Muscle layer of duodenum (tissue), 2 donors: ENCODE results near the gene NHLH2.

Experiments used
- H3K27ac ChIP-seq: one replicate; pipeline ENCODE4 v1.7.0; 2013; ENCODE audit warnings: mild to moderate bottlenecking, low read length
- H3K27me3 ChIP-seq: one replicate; pipeline ENCODE4 v1.7.0; 2013; ENCODE audit warnings: low read depth, mild to moderate bottlenecking, control low read depth, low read length
- H3K36me3 ChIP-seq, 2 donors: one replicate each; pipeline ENCODE4 v1.7.0; 2013; ENCODE audit warnings: low read length in 2 of 2, control low read depth in 1 of 2, mild to moderate bottlenecking in 1 of 2; ENCODE audit not compliant: insufficient read depth in 2 of 2, control insufficient read depth in 1 of 2
- H3K4me1 ChIP-seq, 2 donors: one replicate each; pipeline ENCODE4 v1.7.0; 2013; ENCODE audit warnings: low read length in 2 of 2, mild to moderate bottlenecking in 2 of 2, control low read depth in 1 of 2, moderate library complexity in 1 of 2; ENCODE audit not compliant: insufficient read depth in 2 of 2, control insufficient read depth in 1 of 2
- H3K4me3 ChIP-seq, 2 donors: one replicate each; pipeline ENCODE4 v1.7.0; 2013; ENCODE audit warnings: low read length in 2 of 2, low read depth in 1 of 2, mild to moderate bottlenecking in 1 of 2
- H3K9me3 ChIP-seq, 2 donors: one replicate each; pipeline ENCODE4 v1.7.0; 2013; ENCODE audit warnings: low read length in 2 of 2, control low read depth in 1 of 2, mild to moderate bottlenecking in 1 of 2; ENCODE audit not compliant: control insufficient read depth in 1 of 2
- donor health status: healthy.

NHLH2 gene

GRCh38 chr1:115867216-115867615 is 26.3 kb upstream of the NHLH2 start:
- Histone ChIP-seq H3K27ac (no peak overlapping the region), H3K4me1 (no peaks in the 10 kb centered on the region), H3K36me3 (no peaks in the 10 kb centered on the region), H3K27me3 (no peaks in the 10 kb centered on the region), H3K9me3 (no peaks in the 10 kb centered on the region), H3K4me3 (no peak overlapping the region)

GRCh38 chr1:115865704-115866380 is 24.9 kb upstream of the NHLH2 start:
- Histone ChIP-seq H3K27ac (no peak overlapping the region), H3K4me1 (no peaks in the 10 kb centered on the region), H3K36me3 (no peaks in the 10 kb centered on the region), H3K27me3 (no peaks in the 10 kb centered on the region), H3K4me3 (no peak overlapping the region), H3K9me3 (no peaks in the 10 kb centered on the region)

- Histone ChIP-seq H3K27me3 (no peaks in the 10 kb centered on the region), H3K9me3 (no peaks in the 10 kb centered on the region), H3K36me3 (no peaks in the 10 kb centered on the region), H3K27ac (no peak overlapping the region), H3K4me1 (no peaks in the 10 kb centered on the region), H3K4me3 (no peak overlapping the region)
These were observed 21.5 kb upstream of the NHLH2 start for GRCh38 chr1:115862403-115862802.

- Histone ChIP-seq H3K27ac (no peak overlapping the region), H3K4me1 (no peaks in the 10 kb centered on the region), H3K9me3 (peaks cover 0 to 6% of the 10 kb centered on the region in 2 donors), H3K36me3 (no peaks in the 10 kb centered on the region), H3K27me3 (no peaks in the 10 kb centered on the region), H3K4me3 (no peak overlapping the region)
These were observed 13.1 kb upstream of the NHLH2 start for GRCh38 chr1:115854005-115854404.

GRCh38 chr1:115850937-115851336 is 10.0 kb upstream of the NHLH2 start:
- H3K27ac ChIP-seq, result no peak overlapping the region
- no peaks in the 10 kb centered on the region for H3K4me1 ChIP-seq
- H3K9me3 ChIP-seq, result peaks cover 0 to 6% of the 10 kb centered on the region in 2 donors
- no peaks in the 10 kb centered on the region for H3K36me3 ChIP-seq
- no peaks in the 10 kb centered on the region for H3K27me3 ChIP-seq
- H3K4me3 ChIP-seq, result no peak overlapping the region

GRCh38 chr1:115847787-115848186 is 6.9 kb upstream of the NHLH2 start:
- H3K4me3 ChIP-seq, result no peak overlapping the region
- H3K4me1 ChIP-seq, result no peaks in the 10 kb centered on the region
- H3K9me3 ChIP-seq, result peaks cover 0 to 6% of the 10 kb centered on the region in 2 donors
- H3K27me3 ChIP-seq, result peaks cover 4% of the 10 kb centered on the region
- H3K36me3 ChIP-seq, result no peaks in the 10 kb centered on the region
- H3K27ac ChIP-seq, result no peak overlapping the region

- no peak overlapping the region for H3K4me3 ChIP-seq
- no peaks in the 10 kb centered on the region for H3K9me3 ChIP-seq
- H3K36me3 ChIP-seq, result no peaks in the 10 kb centered on the region
- H3K27me3 ChIP-seq, result peaks cover 47% of the 10 kb centered on the region
- peaks cover 0 to 20% of the 10 kb centered on the region in 2 donors for H3K4me1 ChIP-seq
- no peak overlapping the region for H3K27ac ChIP-seq
These were observed 2.0 kb upstream of the NHLH2 start for GRCh38 chr1:115842948-115843347.

GRCh38 chr1:115839679-115840237 is 1.2 kb downstream of the NHLH2 start:
- no peaks in the 10 kb centered on the region for H3K36me3 ChIP-seq
- peaks cover 56% of the 10 kb centered on the region for H3K27me3 ChIP-seq
- no peak overlapping the region for H3K27ac ChIP-seq
- H3K4me3 ChIP-seq, result peak overlapping the region in 1 of 2 donors; percentile 63
- peaks cover 0 to 23% of the 10 kb centered on the region in 2 donors for H3K4me1 ChIP-seq
- H3K9me3 ChIP-seq, result no peaks in the 10 kb centered on the region

GRCh38 chr1:115839029-115839678 is 1.8 kb downstream of the NHLH2 start:
- H3K27me3 ChIP-seq, result peaks cover 56% of the 10 kb centered on the region
- H3K27ac ChIP-seq, result no peak overlapping the region
- H3K9me3 ChIP-seq, result no peaks in the 10 kb centered on the region
- H3K4me3 ChIP-seq, result peak overlapping the region; percentile 11 to 63
- no peaks in the 10 kb centered on the region for H3K36me3 ChIP-seq
- H3K4me1 ChIP-seq, result peaks cover 0 to 23% of the 10 kb centered on the region in 2 donors

GRCh38 chr1:115838431-115839028 is 2.4 kb downstream of the NHLH2 start:
- peak overlapping the region; percentile 11 to 63 for H3K4me3 ChIP-seq
- no peak overlapping the region for H3K27ac ChIP-seq
- H3K9me3 ChIP-seq, result no peaks in the 10 kb centered on the region
- peaks cover 56% of the 10 kb centered on the region for H3K27me3 ChIP-seq
- no peaks in the 10 kb centered on the region for H3K36me3 ChIP-seq
- H3K4me1 ChIP-seq, result peaks cover 0 to 23% of the 10 kb centered on the region in 2 donors

GRCh38 chr1:115837740-115838421 is 3.0 kb downstream of the NHLH2 start:
- peaks cover 0 to 23% of the 10 kb centered on the region in 2 donors for H3K4me1 ChIP-seq
- H3K27ac ChIP-seq, result no peak overlapping the region
- no peaks in the 10 kb centered on the region for H3K9me3 ChIP-seq
- H3K4me3 ChIP-seq, result peak overlapping the region; percentile 11 to 63
- peaks cover 53% of the 10 kb centered on the region for H3K27me3 ChIP-seq
- no peaks in the 10 kb centered on the region for H3K36me3 ChIP-seq
